H9 (cell line): Measurements from ENCODE around the gene CERS6. TPM values are rescaled to one million over a fixed set of nuclear protein-coding genes. Genes with fewer than 3 reads are reported as not detected.

Experiments used
- DNase-seq: peaks from one replicate; pipeline ENCODE4 v3.0.0-alpha.2; 2017
- H2AFZ ChIP-seq: one replicate; pipeline ENCODE4 v1.6.1; 2013; ENCODE audit warnings: mild to moderate bottlenecking, low read length, control low read depth, moderate library complexity
- H2AK5ac ChIP-seq: 2 replicates; pipeline ENCODE4 v1.6.1; 2013; ENCODE audit warnings: low read length, control low read depth, mixed read lengths; ENCODE audit not compliant: insufficient read length
- H2BK120ac ChIP-seq: one replicate; pipeline ENCODE4 v1.6.1; 2013; ENCODE audit warnings: low read depth, mild to moderate bottlenecking, low read length, control low read depth, inconsistent platforms; ENCODE audit not compliant: poor library complexity, severe bottlenecking
- H2BK12ac ChIP-seq: 2 replicates; pipeline ENCODE4 v1.6.1; 2013; ENCODE audit warnings: low read length, control low read depth, mixed read lengths, low read depth; ENCODE audit not compliant: insufficient read length
- H2BK15ac ChIP-seq: 2 replicates; pipeline ENCODE4 v1.6.1; 2013; ENCODE audit warnings: low read depth, low read length, control low read depth
- H2BK20ac ChIP-seq: one replicate; pipeline ENCODE4 v1.6.1; 2013; ENCODE audit warnings: low read depth, mild to moderate bottlenecking, low read length, control low read depth, inconsistent platforms; ENCODE audit not compliant: poor library complexity, severe bottlenecking
- H2BK5ac ChIP-seq: 2 replicates; pipeline ENCODE4 v1.6.1; 2013; ENCODE audit warnings: low read length, control low read depth, mixed read lengths; ENCODE audit not compliant: insufficient read length
- H3K14ac ChIP-seq: 2 replicates; pipeline ENCODE4 v1.6.1; 2013; ENCODE audit warnings: low read length, control low read depth; ENCODE audit not compliant: insufficient read depth
- H3K18ac ChIP-seq: 2 replicates; pipeline ENCODE4 v1.6.1; 2013; ENCODE audit warnings: low read depth, mild to moderate bottlenecking, mixed read lengths, low read length, control low read depth; ENCODE audit not compliant: insufficient read length
- H3K23ac ChIP-seq: 2 replicates; pipeline ENCODE4 v1.6.1; 2013; ENCODE audit warnings: low read length, control low read depth, mixed read lengths, low read depth; ENCODE audit not compliant: insufficient read length
- H3K23me2 ChIP-seq: 2 replicates; pipeline ENCODE4 v1.6.1; 2013; ENCODE audit warnings: low read depth, mild to moderate bottlenecking, mixed read lengths, low read length, control low read depth; ENCODE audit not compliant: insufficient read length, poor library complexity, severe bottlenecking
- H3K27ac ChIP-seq: 2 replicates; pipeline ENCODE4 v1.5.1; 2013; ENCODE audit warnings: low read length, control low read depth, mixed read lengths, low read depth; ENCODE audit not compliant: insufficient read length
- H3K27me3 ChIP-seq: 2 replicates; pipeline ENCODE4 v1.6.1; 2013; ENCODE audit warnings: low read length, control low read depth, inconsistent platforms; ENCODE audit not compliant: insufficient read depth
- H3K4ac ChIP-seq: 2 replicates; pipeline ENCODE4 v1.6.1; 2013; ENCODE audit warnings: low read depth, mild to moderate bottlenecking, control low read depth, inconsistent platforms, low read length, moderate library complexity
- H3K4me1 ChIP-seq: 2 replicates; pipeline ENCODE4 v1.6.1; 2013; ENCODE audit warnings: low read length, control low read depth, inconsistent platforms; ENCODE audit not compliant: insufficient read depth
- H3K4me2 ChIP-seq: 2 replicates; pipeline ENCODE4 v1.6.1; 2013; ENCODE audit warnings: low read length, control low read depth, mixed read lengths; ENCODE audit not compliant: insufficient read length, insufficient read depth
- H3K56ac ChIP-seq: 2 replicates; pipeline ENCODE4 v1.6.1; 2013; ENCODE audit warnings: low read depth, mild to moderate bottlenecking, mixed read lengths, low read length, control low read depth; ENCODE audit not compliant: insufficient read length
- H3K79me1 ChIP-seq: 2 replicates; pipeline ENCODE4 v1.6.1; 2013; ENCODE audit warnings: low read depth, mild to moderate bottlenecking, moderate library complexity, low read length, control low read depth, inconsistent platforms; ENCODE audit not compliant: insufficient read depth, poor library complexity, severe bottlenecking
- H3K79me2 ChIP-seq: 2 replicates; pipeline ENCODE4 v1.6.1; 2013; ENCODE audit warnings: low read length, control low read depth, inconsistent platforms; ENCODE audit not compliant: insufficient read depth
- H3K9ac ChIP-seq: 2 replicates; pipeline ENCODE4 v1.6.1; 2013; ENCODE audit warnings: low read length, control low read depth, mixed read lengths; ENCODE audit not compliant: insufficient read length; ENCODE audit errors: extremely low read depth
- H3K9me3 ChIP-seq: one replicate; pipeline ENCODE4 v1.6.1; 2013; ENCODE audit warnings: low read depth, low read length, inconsistent platforms; ENCODE audit not compliant: control insufficient read depth
- H3T11ph ChIP-seq: one replicate; pipeline ENCODE4 v1.6.1; 2013; ENCODE audit warnings: mild to moderate bottlenecking, low read length, control low read depth, inconsistent platforms
- H4K20me1 ChIP-seq: one replicate; pipeline ENCODE4 v1.6.1; 2013; ENCODE audit not compliant: control insufficient read depth, insufficient read length, insufficient read depth
- H4K5ac ChIP-seq: 2 replicates; pipeline ENCODE4 v1.6.1; 2013; ENCODE audit warnings: low read depth, mild to moderate bottlenecking, mixed read lengths, low read length, control low read depth; ENCODE audit not compliant: insufficient read length
- H4K8ac ChIP-seq: replicated peaks from 2 replicates; pipeline ENCODE4 v1.6.1; 2013; ENCODE audit warnings: low read length, control low read depth, mixed read lengths, low read depth; ENCODE audit not compliant: insufficient read length
- H4K91ac ChIP-seq: 2 replicates; pipeline ENCODE4 v1.6.1; 2013; ENCODE audit warnings: low read depth, mild to moderate bottlenecking, moderate library complexity, mixed read lengths, low read length, control low read depth; ENCODE audit not compliant: insufficient read length
- H3K27ac Mint-ChIP-seq, 3 experiments: 2 replicates in 2 of 3; 3 replicates in 1 of 3; pipeline ENCODE4 v1.8.0; 2020 to 2021; ENCODE audit warnings: mixed read lengths in 3 of 3, mild to moderate bottlenecking in 1 of 3, moderate library complexity in 1 of 3
- H3K27me3 Mint-ChIP-seq: 2 replicates; pipeline ENCODE4 v1.8.0; 2021; ENCODE audit warnings: low read depth, mild to moderate bottlenecking, moderate library complexity, mixed read lengths
- H3K36me3 Mint-ChIP-seq, 3 experiments: 2 replicates in 2 of 3; 3 replicates in 1 of 3; pipeline ENCODE4 v1.8.0; 2020 to 2021; ENCODE audit warnings: low read depth in 3 of 3, mixed read lengths in 3 of 3; ENCODE audit not compliant: insufficient read depth in 1 of 3
- H3K4me1 Mint-ChIP-seq, 2 experiments: 2 replicates each; pipeline ENCODE4 v1.8.0; 2020; ENCODE audit warnings: mixed read lengths in 2 of 2
- H3K4me3 Mint-ChIP-seq, 2 experiments: 2 replicates in 1 of 2; 3 replicates in 1 of 2; pipeline ENCODE4 v1.8.0; 2020 to 2021; ENCODE audit warnings: mild to moderate bottlenecking in 2 of 2, mixed read lengths in 2 of 2, moderate library complexity in 1 of 2
- H3K9me3 Mint-ChIP-seq, 2 experiments: 2 replicates in 1 of 2; 3 replicates in 1 of 2; pipeline ENCODE4 v1.8.0; 2020; ENCODE audit warnings: mild to moderate bottlenecking in 2 of 2, mixed read lengths in 2 of 2, moderate library complexity in 1 of 2
- CTCF ChIP-seq: fragments of 200-600 bp; sonication (generic); conservative IDR thresholded peaks from 3 replicates; pipeline ENCODE4 v1.8.0; 2021; ENCODE audit warnings: antibody characterized with exemption, mild to moderate bottlenecking
- WGBS: extraction: QIAGEN DNeasy Blood & Tissue Kit; methylation state at CpG from one replicate; pipeline ENCODE4 v1.1.7; 2013; ENCODE audit warnings: missing lambda C conversion rate, low lambda C conversion rate, mixed read lengths; ENCODE audit not compliant: insufficient read length; ENCODE audit errors: extremely low coverage; 5-methylcytosine and 5-hydroxymethylcytosine counted together
- total RNA-seq: library from RNA; stranded (reverse); gene quantifications from 2 replicates; pipeline ENCODE4 v1.2.1, GENCODE V29; 2021

CERS6 gene
- total RNA-seq, 1 experiment from 2014 or later, result 17.7 TPM

- H4K91ac ChIP-seq, result no peak overlapping the region
- Mint-ChIP-seq H3K4me3 (no peak overlapping the region), H3K27ac (no peak overlapping the region; a peak in 1 of 7 replicates), H3K4me1 (no peaks in the 10 kb centered on the region; a peak in 1 of 4 replicates), H3K36me3 (peaks cover 11 to 16% (median 13%) of the 10 kb centered on the region in 3 experiments), H3K27me3 (no peaks in the 10 kb centered on the region), H3K9me3 (no peaks in the 10 kb centered on the region)
- no peak overlapping the region for H3K4me2 ChIP-seq
- no peak overlapping the region for H3K14ac ChIP-seq
- no peak overlapping the region for H2AK5ac ChIP-seq
- no peak overlapping the region for H2BK15ac ChIP-seq
- no peak overlapping the region for H3K9ac ChIP-seq
- no peak overlapping the region for H3K4ac ChIP-seq
- no peaks in the 10 kb centered on the region for H3K4me1 ChIP-seq
- H3K23me2 ChIP-seq, result no peaks in the 10 kb centered on the region
- no peak overlapping the region for H2BK12ac ChIP-seq
- no peak overlapping the region for H3K18ac ChIP-seq
- TF ChIP-seq CTCF, result no peak
- no peaks in the 10 kb centered on the region for H3K79me1 ChIP-seq
- H3K9me3 ChIP-seq, result no peaks in the 10 kb centered on the region
- no peaks in the 10 kb centered on the region for H3K79me2 ChIP-seq
- H3K27ac ChIP-seq, result no peak overlapping the region
- DNase-seq, result no peak
- WGBS, result no CpG with 5 or more reads among the region's 2 CpGs
- H2BK5ac ChIP-seq, result no peak overlapping the region
- H2AFZ ChIP-seq, result no peak overlapping the region
- no peak overlapping the region for H4K5ac ChIP-seq
- H2BK120ac ChIP-seq, result no peak overlapping the region
- no peak overlapping the region for H2BK20ac ChIP-seq
- H4K8ac ChIP-seq, result no peak overlapping the region
- H4K20me1 ChIP-seq, result no peaks in the 10 kb centered on the region
- H3K27me3 ChIP-seq, result no peaks in the 10 kb centered on the region
- no peak overlapping the region for H3T11ph ChIP-seq
- no peak overlapping the region for H3K56ac ChIP-seq
- H3K23ac ChIP-seq, result no peak overlapping the region
Measured at GRCh38 chr2:168722592-168722991, 266.5 kb downstream of the CERS6 start.
